ENCODE data around the gene SRR.

- TF ChIP-seq ZNF274 (IDR thresholded peaks at IDR 0.05; ENCODE audit: low read depth, low read length) (no peak), YY1 (IDR thresholded peaks at IDR 0.05; ENCODE audit: insufficient read depth, insufficient read length) (no peak), SUZ12 (IDR thresholded peaks at IDR 0.05; ENCODE audit: extremely low read depth, insufficient read depth, insufficient read length) (no peak)
Observed at GRCh38 chr17:2369551-2370210, 65.9 kb downstream of the SRR start.
